Endothelial cell of umbilical vein (primary cell): Measurements from ENCODE around the gene LMF1.

Source experiments
- CTCF ChIP-seq, 2 donors: IDR thresholded peaks; 1 replicate in 1 of 2; 2 replicates in 1 of 2; pipeline ENCODE4 v1.5.1; 2011; ENCODE audit warnings: low read length in 2 of 2, mild to moderate bottlenecking in 2 of 2, moderate library complexity in 2 of 2, control low read depth in 1 of 2, inconsistent platforms in 1 of 2, low read depth in 1 of 2; ENCODE audit not compliant: insufficient read depth in 1 of 2; ENCODE audit errors: extremely low read depth in 1 of 2
- MYC ChIP-seq: IDR thresholded peaks from one replicate; pipeline ENCODE4 v1.6.1; 2011; ENCODE audit warnings: mild to moderate bottlenecking, low read depth, low read length
- POLR2A ChIP-seq: IDR thresholded peaks from 2 replicates; pipeline ENCODE4 v1.6.1; 2012; ENCODE audit warnings: low read depth, mild to moderate bottlenecking, control low read depth, low read length
- POLR2AphosphoS5 ChIP-seq: IDR thresholded peaks from 2 replicates; pipeline ENCODE4 v1.6.1; 2012; ENCODE audit warnings: low read depth, mild to moderate bottlenecking, control low read depth, low read length, moderate library complexity; ENCODE audit not compliant: insufficient read depth

GRCh38 chr16:901149-901548, 69.6 kb downstream of the LMF1 start:
- no peak for TF ChIP-seq POLR2A
- TF ChIP-seq CTCF (IDR thresholded peaks at IDR 0.05; ENCODE audit: extremely low read depth in 1 of 2, insufficient read depth in 1 of 2, low read depth in 1 of 2, low read length in 2 of 2): no peak
- TF ChIP-seq MYC: no peak
- no peak for TF ChIP-seq POLR2AphosphoS5
